ENCODE data around the gene USP37. TPM values are rescaled to one million over a fixed set of nuclear protein-coding genes. Genes with fewer than 3 reads are reported as not detected.

USP37 gene
- total RNA-seq (10 to 100 TPM; 13.0 to 16.5 TPM), polyA plus RNA-seq (ENCODE audit: insufficient read length in 6 of 6) (10 to 100 TPM; 16.3 to 21.9 (median 19.7) TPM)
- long read RNA-seq, donor 1, partial matches to known transcripts, result 45 of 59 reads
- long read RNA-seq, donor 1, other reads (novel, unspliced or antisense), result 14 of 59 reads
- long read RNA-seq, donor 2, full-length matches to known transcripts, result 1 of 29 reads
- long read RNA-seq, donor 2, partial matches to known transcripts, result 6 of 29 reads
- long read RNA-seq, donor 2, other reads (novel, unspliced or antisense), result 22 of 29 reads
- long read RNA-seq, donor 3, full-length matches to known transcripts, result 1 of 1 reads
- long read RNA-seq, donor 3, partial matches to known transcripts, result 0 of 1 reads
- long read RNA-seq, donor 3, other reads (novel, unspliced or antisense), result 0 of 1 reads
- long read RNA-seq, donor 4, full-length matches to known transcripts, result 1 of 3 reads
- long read RNA-seq, donor 4, partial matches to known transcripts, result 1 of 3 reads
- long read RNA-seq, donor 4, other reads (novel, unspliced or antisense), result 1 of 3 reads
- long read RNA-seq, donor 5, full-length matches to known transcripts, result 2 of 2 reads
- long read RNA-seq, donor 5, partial matches to known transcripts, result 0 of 2 reads
- long read RNA-seq, donor 5, other reads (novel, unspliced or antisense), result 0 of 2 reads
- long read RNA-seq, donor 6, full-length matches to known transcripts, result 3 of 3 reads
- long read RNA-seq, donor 6, partial matches to known transcripts, result 0 of 3 reads
- long read RNA-seq, donor 6, other reads (novel, unspliced or antisense), result 0 of 3 reads
- long read RNA-seq, donor 7, result 0 reads
- long read RNA-seq, donor 8, result 0 reads
- long read RNA-seq, donor 9, result 0 reads
- long read RNA-seq, donor 10, partial matches to known transcripts, result 2 of 2 reads
- long read RNA-seq, donor 10, other reads (novel, unspliced or antisense), result 0 of 2 reads
- long read RNA-seq, donor 11, result 0 reads
- long read RNA-seq, donor 12, full-length matches to known transcripts, result 1 of 1 reads
- long read RNA-seq, donor 12, partial matches to known transcripts, result 0 of 1 reads
- long read RNA-seq, donor 12, other reads (novel, unspliced or antisense), result 0 of 1 reads

GRCh38 chr2:218568190-218569037 is at the start of gene USP37, which contains the start of gene CNOT9:
USP37 (minus strand) TSS chr2:218568351; CDS start chr2:218558653, 9,698 bp downstream.
CNOT9 (plus strand) TSS chr2:218568839; CDS start chr2:218568955, 116 bp downstream.
- peak; percentile 97 to 100 (median 100) for DNase-seq
- H3K27ac ChIP-seq, result peak within 1 kb of the TSS; percentile 88
- no peaks in the 10 kb centered on the region for H3K9me3 ChIP-seq
- H3K27me3 ChIP-seq, result no peaks in the 10 kb centered on the region
- peaks cover 24 to 50% of the 10 kb centered on the region in 2 donors for H3K4me1 ChIP-seq
- peak; percentile 97 for ATAC-seq
- intact Hi-C loops (cut with DNase I), result no loop called here
- peaks cover 0 to 18% of the 10 kb centered on the region in 2 donors for H3K36me3 ChIP-seq
- H3K4me3 ChIP-seq, result peak within 1 kb of the TSS; percentile 74 to 92
- peak in 1 of 2 donors; percentile 31 for TF ChIP-seq CTCF (IDR thresholded peaks at IDR 0.05)

GRCh38 chr2:218615868-218616315 is 47.7 kb upstream of the USP37 start:
- ATAC-seq (no peak), DNase-seq (no peak)
- H3K27me3 ChIP-seq, result no peaks in the 10 kb centered on the region
- no peaks in the 10 kb centered on the region for H3K9me3 ChIP-seq
- no peak overlapping the region for H3K4me3 ChIP-seq
- H3K36me3 ChIP-seq, result no peaks in the 10 kb centered on the region
- TF ChIP-seq CTCF (IDR thresholded peaks at IDR 0.05), result no peak
- H3K27ac ChIP-seq, result no peak overlapping the region
- H3K4me1 ChIP-seq, result no peaks in the 10 kb centered on the region
- intact Hi-C loops (cut with DNase I), result no loop called here

- ATAC-seq, result peak; percentile 85
- intact Hi-C loops (cut with DNase I), result no loop called here
- DNase-seq, result peak in 3 of 4 donors; percentile 38 to 60 (median 39)
- Histone ChIP-seq H3K27me3 (no peaks in the 10 kb centered on the region), H3K27ac (peak within 1 kb of the TSS in 1 of 2 donors; percentile 53), H3K9me3 (no peaks in the 10 kb centered on the region), H3K36me3 (no peaks in the 10 kb centered on the region), H3K4me1 (peaks cover 0 to 11% of the 10 kb centered on the region in 2 donors), H3K4me3 (no peak within 1 kb of the TSS)
- no peak for TF ChIP-seq CTCF (IDR thresholded peaks at IDR 0.05)
These were observed 39.4 kb upstream of the USP37 start, which contains the start of gene PLCD4 for GRCh38 chr2:218607436-218608115. PLCD4 (plus strand) TSS chr2:218607899; CDS start chr2:218615740, 7,841 bp downstream.

GRCh38 chr2:218605432-218605831 is 37.3 kb upstream of the USP37 start:
- peak in 1 of 4 donors; percentile 16 for DNase-seq

More at GRCh38 chr2:218605432-218605831, 37.3 kb upstream of the USP37 start:
- Histone ChIP-seq H3K27ac (no peak overlapping the region), H3K36me3 (no peaks in the 10 kb centered on the region), H3K4me3 (no peak overlapping the region), H3K27me3 (no peaks in the 10 kb centered on the region), H3K4me1 (peaks cover 0 to 11% of the 10 kb centered on the region in 2 donors), H3K9me3 (no peaks in the 10 kb centered on the region)
- intact Hi-C loops (cut with DNase I), result no loop called here
- ATAC-seq, result no peak
- no peak for TF ChIP-seq CTCF (IDR thresholded peaks at IDR 0.05)

Measured in left lung (tissue), 14 donors.